H9 (cell line): ENCODE results near the gene CCDC85A. TPM values are rescaled to one million over a fixed set of nuclear protein-coding genes. Genes with fewer than 3 reads are reported as not detected.

ENCODE experiments used
- DNase-seq: peaks from one replicate; pipeline ENCODE4 v3.0.0-alpha.2; 2017
- H2AFZ ChIP-seq: one replicate; pipeline ENCODE4 v1.6.1; 2013; ENCODE audit warnings: mild to moderate bottlenecking, low read length, control low read depth, moderate library complexity
- H2AK5ac ChIP-seq: 2 replicates; pipeline ENCODE4 v1.6.1; 2013; ENCODE audit warnings: low read length, control low read depth, mixed read lengths; ENCODE audit not compliant: insufficient read length
- H2BK120ac ChIP-seq: one replicate; pipeline ENCODE4 v1.6.1; 2013; ENCODE audit warnings: low read depth, mild to moderate bottlenecking, low read length, control low read depth, inconsistent platforms; ENCODE audit not compliant: poor library complexity, severe bottlenecking
- H2BK12ac ChIP-seq: 2 replicates; pipeline ENCODE4 v1.6.1; 2013; ENCODE audit warnings: low read length, control low read depth, mixed read lengths, low read depth; ENCODE audit not compliant: insufficient read length
- H2BK15ac ChIP-seq: 2 replicates; pipeline ENCODE4 v1.6.1; 2013; ENCODE audit warnings: low read depth, low read length, control low read depth
- H2BK20ac ChIP-seq: one replicate; pipeline ENCODE4 v1.6.1; 2013; ENCODE audit warnings: low read depth, mild to moderate bottlenecking, low read length, control low read depth, inconsistent platforms; ENCODE audit not compliant: poor library complexity, severe bottlenecking
- H2BK5ac ChIP-seq: 2 replicates; pipeline ENCODE4 v1.6.1; 2013; ENCODE audit warnings: low read length, control low read depth, mixed read lengths; ENCODE audit not compliant: insufficient read length
- H3K14ac ChIP-seq: 2 replicates; pipeline ENCODE4 v1.6.1; 2013; ENCODE audit warnings: low read length, control low read depth; ENCODE audit not compliant: insufficient read depth
- H3K18ac ChIP-seq: 2 replicates; pipeline ENCODE4 v1.6.1; 2013; ENCODE audit warnings: low read depth, mild to moderate bottlenecking, mixed read lengths, low read length, control low read depth; ENCODE audit not compliant: insufficient read length
- H3K23ac ChIP-seq: 2 replicates; pipeline ENCODE4 v1.6.1; 2013; ENCODE audit warnings: low read length, control low read depth, mixed read lengths, low read depth; ENCODE audit not compliant: insufficient read length
- H3K23me2 ChIP-seq: 2 replicates; pipeline ENCODE4 v1.6.1; 2013; ENCODE audit warnings: low read depth, mild to moderate bottlenecking, mixed read lengths, low read length, control low read depth; ENCODE audit not compliant: insufficient read length, poor library complexity, severe bottlenecking
- H3K27ac ChIP-seq: 2 replicates; pipeline ENCODE4 v1.5.1; 2013; ENCODE audit warnings: low read length, control low read depth, mixed read lengths, low read depth; ENCODE audit not compliant: insufficient read length
- H3K27me3 ChIP-seq: 2 replicates; pipeline ENCODE4 v1.6.1; 2013; ENCODE audit warnings: low read length, control low read depth, inconsistent platforms; ENCODE audit not compliant: insufficient read depth
- H3K4ac ChIP-seq: 2 replicates; pipeline ENCODE4 v1.6.1; 2013; ENCODE audit warnings: low read depth, mild to moderate bottlenecking, control low read depth, inconsistent platforms, low read length, moderate library complexity
- H3K4me1 ChIP-seq: 2 replicates; pipeline ENCODE4 v1.6.1; 2013; ENCODE audit warnings: low read length, control low read depth, inconsistent platforms; ENCODE audit not compliant: insufficient read depth
- H3K4me2 ChIP-seq: 2 replicates; pipeline ENCODE4 v1.6.1; 2013; ENCODE audit warnings: low read length, control low read depth, mixed read lengths; ENCODE audit not compliant: insufficient read length, insufficient read depth
- H3K56ac ChIP-seq: 2 replicates; pipeline ENCODE4 v1.6.1; 2013; ENCODE audit warnings: low read depth, mild to moderate bottlenecking, mixed read lengths, low read length, control low read depth; ENCODE audit not compliant: insufficient read length
- H3K79me1 ChIP-seq: 2 replicates; pipeline ENCODE4 v1.6.1; 2013; ENCODE audit warnings: low read depth, mild to moderate bottlenecking, moderate library complexity, low read length, control low read depth, inconsistent platforms; ENCODE audit not compliant: insufficient read depth, poor library complexity, severe bottlenecking
- H3K79me2 ChIP-seq: 2 replicates; pipeline ENCODE4 v1.6.1; 2013; ENCODE audit warnings: low read length, control low read depth, inconsistent platforms; ENCODE audit not compliant: insufficient read depth
- H3K9ac ChIP-seq: 2 replicates; pipeline ENCODE4 v1.6.1; 2013; ENCODE audit warnings: low read length, control low read depth, mixed read lengths; ENCODE audit not compliant: insufficient read length; ENCODE audit errors: extremely low read depth
- H3K9me3 ChIP-seq: one replicate; pipeline ENCODE4 v1.6.1; 2013; ENCODE audit warnings: low read depth, low read length, inconsistent platforms; ENCODE audit not compliant: control insufficient read depth
- H3T11ph ChIP-seq: one replicate; pipeline ENCODE4 v1.6.1; 2013; ENCODE audit warnings: mild to moderate bottlenecking, low read length, control low read depth, inconsistent platforms
- H4K20me1 ChIP-seq: one replicate; pipeline ENCODE4 v1.6.1; 2013; ENCODE audit not compliant: control insufficient read depth, insufficient read length, insufficient read depth
- H4K5ac ChIP-seq: 2 replicates; pipeline ENCODE4 v1.6.1; 2013; ENCODE audit warnings: low read depth, mild to moderate bottlenecking, mixed read lengths, low read length, control low read depth; ENCODE audit not compliant: insufficient read length
- H4K8ac ChIP-seq: replicated peaks from 2 replicates; pipeline ENCODE4 v1.6.1; 2013; ENCODE audit warnings: low read length, control low read depth, mixed read lengths, low read depth; ENCODE audit not compliant: insufficient read length
- H4K91ac ChIP-seq: 2 replicates; pipeline ENCODE4 v1.6.1; 2013; ENCODE audit warnings: low read depth, mild to moderate bottlenecking, moderate library complexity, mixed read lengths, low read length, control low read depth; ENCODE audit not compliant: insufficient read length
- H3K27ac Mint-ChIP-seq, 3 experiments: 2 replicates in 2 of 3; 3 replicates in 1 of 3; pipeline ENCODE4 v1.8.0; 2020 to 2021; ENCODE audit warnings: mixed read lengths in 3 of 3, mild to moderate bottlenecking in 1 of 3, moderate library complexity in 1 of 3
- H3K27me3 Mint-ChIP-seq: 2 replicates; pipeline ENCODE4 v1.8.0; 2021; ENCODE audit warnings: low read depth, mild to moderate bottlenecking, moderate library complexity, mixed read lengths
- H3K36me3 Mint-ChIP-seq, 3 experiments: 2 replicates in 2 of 3; 3 replicates in 1 of 3; pipeline ENCODE4 v1.8.0; 2020 to 2021; ENCODE audit warnings: low read depth in 3 of 3, mixed read lengths in 3 of 3; ENCODE audit not compliant: insufficient read depth in 1 of 3
- H3K4me1 Mint-ChIP-seq, 2 experiments: 2 replicates each; pipeline ENCODE4 v1.8.0; 2020; ENCODE audit warnings: mixed read lengths in 2 of 2
- H3K4me3 Mint-ChIP-seq, 2 experiments: 2 replicates in 1 of 2; 3 replicates in 1 of 2; pipeline ENCODE4 v1.8.0; 2020 to 2021; ENCODE audit warnings: mild to moderate bottlenecking in 2 of 2, mixed read lengths in 2 of 2, moderate library complexity in 1 of 2
- H3K9me3 Mint-ChIP-seq, 2 experiments: 2 replicates in 1 of 2; 3 replicates in 1 of 2; pipeline ENCODE4 v1.8.0; 2020; ENCODE audit warnings: mild to moderate bottlenecking in 2 of 2, mixed read lengths in 2 of 2, moderate library complexity in 1 of 2
- CTCF ChIP-seq: fragments of 200-600 bp; sonication (generic); conservative IDR thresholded peaks from 3 replicates; pipeline ENCODE4 v1.8.0; 2021; ENCODE audit warnings: antibody characterized with exemption, mild to moderate bottlenecking
- WGBS: extraction: QIAGEN DNeasy Blood & Tissue Kit; methylation state at CpG from one replicate; pipeline ENCODE4 v1.1.7; 2013; ENCODE audit warnings: missing lambda C conversion rate, low lambda C conversion rate, mixed read lengths; ENCODE audit not compliant: insufficient read length; ENCODE audit errors: extremely low coverage; 5-methylcytosine and 5-hydroxymethylcytosine counted together
- total RNA-seq: library from RNA; stranded (reverse); gene quantifications from 2 replicates; pipeline ENCODE4 v1.2.1, GENCODE V29; 2021

The CCDC85A gene
- total RNA-seq, 1 experiment from 2014 or later: 0.17 TPM

- Mint-ChIP-seq H3K4me3 (no peak overlapping the region), H3K27me3 (peaks cover 2% of the 10 kb centered on the region; the same call in 1 of the 2 replicates), H3K9me3 (no peaks in the 10 kb centered on the region), H3K4me1 (peaks cover 7% of the 10 kb centered on the region in 2 experiments), H3K36me3 (no peaks in the 10 kb centered on the region), H3K27ac (no peak overlapping the region)
- no peak overlapping the region for H2BK20ac ChIP-seq
- H3K4me1 ChIP-seq: no peaks in the 10 kb centered on the region
- no peak for TF ChIP-seq CTCF
- no peak overlapping the region for H3K14ac ChIP-seq
- no peak overlapping the region for H4K8ac ChIP-seq
- H3K79me1 ChIP-seq: no peaks in the 10 kb centered on the region
- H3K79me2 ChIP-seq: no peaks in the 10 kb centered on the region
- no peak overlapping the region for H3K4ac ChIP-seq
- no peaks in the 10 kb centered on the region for H3K9me3 ChIP-seq
- H2BK5ac ChIP-seq: no peak overlapping the region
- H3K18ac ChIP-seq: no peak overlapping the region
- no peak for DNase-seq
- no peak overlapping the region for H4K5ac ChIP-seq
- WGBS: no CpG with 5 or more reads among the region's 5 CpGs
- H2BK120ac ChIP-seq: no peak overlapping the region
- no peak overlapping the region for H3K27ac ChIP-seq
- no peak overlapping the region for H3T11ph ChIP-seq
- no peak overlapping the region for H2AFZ ChIP-seq
- no peak overlapping the region for H3K56ac ChIP-seq
- no peak overlapping the region for H2AK5ac ChIP-seq
- H4K91ac ChIP-seq: no peak overlapping the region
- H3K9ac ChIP-seq: no peak overlapping the region
- no peaks in the 10 kb centered on the region for H3K27me3 ChIP-seq
- H3K23me2 ChIP-seq: no peaks in the 10 kb centered on the region
- H3K4me2 ChIP-seq: no peak overlapping the region
- H3K23ac ChIP-seq: no peak overlapping the region
- no peaks in the 10 kb centered on the region for H4K20me1 ChIP-seq
- no peak overlapping the region for H2BK15ac ChIP-seq
- H2BK12ac ChIP-seq: no peak overlapping the region
Observed at GRCh38 chr2:56266761-56267414, 83.1 kb downstream of the CCDC85A start.
